ENCODE measurements around the gene SOX3. TPM values are rescaled to one million over a fixed set of nuclear protein-coding genes. Genes with fewer than 3 reads are reported as not detected.

SOX3 gene
- total and polyA plus RNA-seq, 9 of the 15 experiments (the other 6 are each of a cell fraction or from before 2014, with no cell fraction given), result not detected

GRCh38 chrX:140502491-140503237, 2.2 kb downstream of the SOX3 start:
- BruUV-seq (replicated peaks), result no TSS peak
- no peaks in the 10 kb centered on the region for H4K20me1 ChIP-seq (replicated peaks; ENCODE audit: control insufficient read depth, insufficient read depth, low read length)
- WGBS (ENCODE audit: insufficient coverage, low coverage, missing lambda C conversion rate), result 9% methylated on average over 35 of the region's 40 CpGs
- no peaks in the 10 kb centered on the region for H3K79me2 ChIP-seq (ENCODE audit: control insufficient read depth, insufficient read depth, low read length)
- no peak overlapping the region for H3K9ac ChIP-seq (ENCODE audit: insufficient read depth in 1 of 2, low read depth in 2 of 2, low read length in 2 of 2)
- no peak for DNase-seq (ENCODE audit: extremely low read depth in 1 of 4, low spot score in 3 of 4)
- H3K36me3 ChIP-seq (ENCODE audit: control insufficient read depth, insufficient read depth, low read length), result no peaks in the 10 kb centered on the region
- POLR2A ChIA-PET, result no interaction called here
- CTCF ChIA-PET (ENCODE audit: low intra/inter-chr PET ratio), result no interaction called here
- H3K9me1 ChIP-seq (ENCODE audit: control insufficient read depth, insufficient read depth, low read length), result no peaks in the 10 kb centered on the region
- no peak overlapping the region for H3K4me3 ChIP-seq
- TF ChIP-seq ZC3H4 (CRISPR knock-in tag; IDR thresholded peaks at IDR 0.05; ENCODE audit: borderline replicate concordance), result no peak
- no peak for TF ChIP-seq ZNF316 (IDR thresholded peaks at IDR 0.05)
- TF ChIP-seq POLR2AphosphoS5 (IDR thresholded peaks at IDR 0.05; ENCODE audit: control insufficient read depth, insufficient read depth, low read depth, low read length), result no peak
- no peak for TF ChIP-seq NONO (IDR thresholded peaks at IDR 0.05; ENCODE audit: low read depth in 2 of 2, low read length in 1 of 2)
- TF ChIP-seq MNT (conservative IDR thresholded peaks at IDR 0.05), result no peak
- no peak for TF ChIP-seq CAMTA2 (CRISPR knock-in tag; conservative IDR thresholded peaks at IDR 0.05)
- no peak for TF ChIP-seq TRIM24 (IDR thresholded peaks at IDR 0.05)
- TF ChIP-seq RNF2 (IDR thresholded peaks at IDR 0.05), result no peak
- TF ChIP-seq ZNF133 (CRISPR knock-in tag; IDR thresholded peaks at IDR 0.05), result no peak
- no peak for TF ChIP-seq MAFK (IDR thresholded peaks at IDR 0.05; ENCODE audit: low read length)
- no peak for TF ChIP-seq ZNF311 (CRISPR knock-in tag; IDR thresholded peaks at IDR 0.05)
- TF ChIP-seq ZKSCAN8 (CRISPR knock-in tag; IDR thresholded peaks at IDR 0.05), result no peak
- TF ChIP-seq TOE1 (IDR thresholded peaks at IDR 0.05; ENCODE audit: borderline replicate concordance), result no peak
- no peak for TF ChIP-seq TOE1 (CRISPR knock-in tag; IDR thresholded peaks at IDR 0.05; ENCODE audit: borderline replicate concordance, low read depth)
- no peak for TF ChIP-seq CREB3 (tag; conservative IDR thresholded peaks at IDR 0.05; ENCODE audit: low read depth)
- H3K4me2 ChIP-seq (ENCODE audit: insufficient read depth, low read length), result no peak overlapping the region
- H2AFZ ChIP-seq (ENCODE audit: low read depth, low read length), result no peak overlapping the region
- FAIRE-seq, result no peak
- H3K9me3 ChIP-seq (replicated peaks; ENCODE audit: control insufficient read depth, insufficient read depth, low read depth, low read length), result no peaks in the 10 kb centered on the region
- no peak for ATAC-seq
- in situ Hi-C loops (cut with MboI) (no loop called here), intact Hi-C loops (cut with micrococcal nuclease) (no loop called here)
- H3K4me1 ChIP-seq (replicated peaks in 1 of 2; ENCODE audit: control insufficient read depth in 2 of 2, insufficient read depth in 2 of 2, low read length in 2 of 2), result no peaks in the 10 kb centered on the region; a peak in 1 of 5 replicates
- no peak overlapping the region for H3K27ac ChIP-seq (ENCODE audit: extremely low read depth, low read depth, low read length)
- no peaks in the 10 kb centered on the region; a peak in 1 of 5 replicates for H3K27me3 ChIP-seq (ENCODE audit: control insufficient read depth in 2 of 2, insufficient read depth in 2 of 2, low read length in 2 of 2)
